OCI-LY7 (cell line): ENCODE results near the gene CEP63. TPM values are rescaled to one million over a fixed set of nuclear protein-coding genes. Genes with fewer than 3 reads are reported as not detected.

Experiments
- BruUV-seq: library from RNA; stranded (reverse); fragments of 400-500 nt; replicated peaks from 2 replicates; lab custom pipeline; 2021; lab: Mats Ljungman, UMichigan
- CTCF ChIA-PET: fragments of 300-600 bp; sonication (Branson Sonifier 250); formaldehyde crosslinking; loops from one replicate; lab custom pipeline; 2022; ENCODE audit warnings: antibody characterized with exemption; ENCODE audit not compliant: unreplicated experiment; lab: Charles Lee
- POLR2A ChIA-PET: fragments of 300-600 bp; sonication (Branson Sonifier 250); formaldehyde crosslinking; loops from one replicate; lab custom pipeline; 2022; ENCODE audit warnings: antibody characterized with exemption; lab: Charles Lee
- DNase-seq: peaks from one replicate; pipeline ENCODE4 v3.0.0-alpha.2; 2015; ENCODE audit warnings: low spot score
- H2AFZ ChIP-seq: fragments of 200-600 bp; sonication (generic), shearing (Covaris generic); 2 replicates; pipeline ENCODE4 v1.6.1; 2014; ENCODE audit warnings: mild to moderate bottlenecking, antibody characterized with exemption, low read length, moderate library complexity
- H3K27ac ChIP-seq: fragments of 200-600 bp; sonication (generic); 2 replicates; pipeline ENCODE4 v1.5.1; 2014; ENCODE audit warnings: mixed run types, low read depth, mild to moderate bottlenecking, moderate library complexity, low read length, inconsistent platforms; ENCODE audit not compliant: poor library complexity, severe bottlenecking
- H3K36me3 ChIP-seq: fragments of 200-600 bp; sonication (generic); 2 replicates; pipeline ENCODE4 v1.6.1; 2014; ENCODE audit warnings: mild to moderate bottlenecking, antibody characterized with exemption, low read length, moderate library complexity, mixed read lengths; ENCODE audit not compliant: insufficient read depth
- H3K4me1 ChIP-seq: fragments of 200-600 bp; sonication (generic); 2 replicates; pipeline ENCODE4 v1.5.1; 2014; ENCODE audit warnings: mild to moderate bottlenecking, low read length; ENCODE audit not compliant: insufficient read depth, poor library complexity, severe bottlenecking
- H3K4me2 ChIP-seq: fragments of 200-600 bp; sonication (generic); 2 replicates; pipeline ENCODE4 v1.6.1; 2014; ENCODE audit warnings: mild to moderate bottlenecking, low read length
- H3K4me3 ChIP-seq: fragments of 200-600 bp; sonication (generic); 2 replicates; pipeline ENCODE4 v1.5.1; 2014; ENCODE audit warnings: mild to moderate bottlenecking, low read depth, low read length; ENCODE audit not compliant: poor library complexity, severe bottlenecking
- H3K79me2 ChIP-seq: fragments of 200-600 bp; sonication (generic); 2 replicates; pipeline ENCODE4 v1.6.1; 2016; ENCODE audit warnings: low read depth, mild to moderate bottlenecking, low read length, moderate library complexity, mixed read lengths; ENCODE audit not compliant: insufficient read depth
- H3K9me2 ChIP-seq: fragments of 200-600 bp; sonication (generic); 2 replicates; pipeline ENCODE4 v1.6.1; 2016; ENCODE audit warnings: mild to moderate bottlenecking, low read length, mixed read lengths; ENCODE audit not compliant: insufficient read depth
- H3K9me3 ChIP-seq: fragments of 200-600 bp; sonication (generic); 2 replicates; pipeline ENCODE4 v1.6.1; 2014; ENCODE audit warnings: mild to moderate bottlenecking, mixed run types, low read length, mixed read lengths
- H4K20me1 ChIP-seq: fragments of 200-600 bp; sonication (generic); 2 replicates; pipeline ENCODE4 v1.6.1; 2014; ENCODE audit warnings: mild to moderate bottlenecking, antibody characterized with exemption, low read length, moderate library complexity, mixed read lengths; ENCODE audit not compliant: insufficient read depth
- EZH2phosphoT487 ChIP-seq: fragments of 200-600 bp; sonication (generic); IDR thresholded peaks from 2 replicates; pipeline ENCODE4 v1.6.1; 2018; ENCODE audit warnings: low read depth, borderline replicate concordance, mild to moderate bottlenecking, mixed run types, antibody characterized with exemption, low read length, moderate library complexity, mixed read lengths
- intact Hi-C: fragments of 100-400 bp; cut with micrococcal nuclease; formaldehyde crosslinking; loops from one replicate; pipeline ENCODE4 v1.10.0; 2022; ENCODE audit not compliant: unreplicated experiment
- total RNA-seq, 2 experiments: library from RNA; depleted of rRNA in 1 of 2; stranded (reverse); fragments of >200 nt in 1 of 2; shearing (Covaris generic) in 1 of 2; gene quantifications; 2 replicates each; pipeline ENCODE4 v1.2.3, GENCODE V29; 2014 to 2022
- TF ChIP-seq, protein P1 (sequence below): fragments of 200-600 bp; sonication (generic); conservative IDR thresholded peaks from 2 replicates; pipeline ENCODE4 v1.5.1; 2014; ENCODE audit warnings: mild to moderate bottlenecking, antibody characterized with exemption, low read length, moderate library complexity, mixed read lengths

CEP63 gene
- total RNA-seq, 2 experiments from 2014 or later, result 42.8 to 45.7 TPM

- H3K4me1 ChIP-seq, result peaks cover 23% of the 10 kb centered on the region
- H3K4me2 ChIP-seq, result peak overlapping the region; percentile 93
- H4K20me1 ChIP-seq, result no peaks in the 10 kb centered on the region
- H3K36me3 ChIP-seq, result peaks cover 32% of the 10 kb centered on the region
- TSS peak; percentile 82 for BruUV-seq
- DNase-seq, result peak; percentile 50
- H3K27ac ChIP-seq, result peak overlapping the region; percentile 83
- H3K4me3 ChIP-seq, result peak overlapping the region; percentile 81
- intact Hi-C loops, result loop anchor here (2.0 to 10.0 kb wide), 4 partner anchors 236 to 1764 kb away; partner anchors contain the start of genes NPHP3, RYK, SRPRB and TOPBP1
- H3K79me2 ChIP-seq, result peaks cover 74% of the 10 kb centered on the region
- POLR2A ChIA-PET, result interaction anchor here (0.6 to 2.5 kb wide), 4 partner anchors 9 to 13 kb away, joined by 3 to 11 read pairs (median 6); no protein-coding TSS in a partner anchor
- TF ChIP-seq, protein P1, sequence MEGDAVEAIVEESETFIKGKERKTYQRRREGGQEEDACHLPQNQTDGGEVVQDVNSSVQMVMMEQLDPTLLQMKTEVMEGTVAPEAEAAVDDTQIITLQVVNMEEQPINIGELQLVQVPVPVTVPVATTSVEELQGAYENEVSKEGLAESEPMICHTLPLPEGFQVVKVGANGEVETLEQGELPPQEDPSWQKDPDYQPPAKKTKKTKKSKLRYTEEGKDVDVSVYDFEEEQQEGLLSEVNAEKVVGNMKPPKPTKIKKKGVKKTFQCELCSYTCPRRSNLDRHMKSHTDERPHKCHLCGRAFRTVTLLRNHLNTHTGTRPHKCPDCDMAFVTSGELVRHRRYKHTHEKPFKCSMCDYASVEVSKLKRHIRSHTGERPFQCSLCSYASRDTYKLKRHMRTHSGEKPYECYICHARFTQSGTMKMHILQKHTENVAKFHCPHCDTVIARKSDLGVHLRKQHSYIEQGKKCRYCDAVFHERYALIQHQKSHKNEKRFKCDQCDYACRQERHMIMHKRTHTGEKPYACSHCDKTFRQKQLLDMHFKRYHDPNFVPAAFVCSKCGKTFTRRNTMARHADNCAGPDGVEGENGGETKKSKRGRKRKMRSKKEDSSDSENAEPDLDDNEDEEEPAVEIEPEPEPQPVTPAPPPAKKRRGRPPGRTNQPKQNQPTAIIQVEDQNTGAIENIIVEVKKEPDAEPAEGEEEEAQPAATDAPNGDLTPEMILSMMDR, result no peak
- no peak for TF ChIP-seq EZH2phosphoT487
- H3K9me3 ChIP-seq, result no peaks in the 10 kb centered on the region
- peak overlapping the region; percentile 58; the same call in 1 of the 2 replicates for H2AFZ ChIP-seq
- H3K9me2 ChIP-seq, result no peaks in the 10 kb centered on the region
- CTCF ChIA-PET, result interaction anchor here (1.0 kb wide), 1 partner anchor 914 kb away, joined by 3 read pairs; no protein-coding TSS in a partner anchor
Observed at GRCh38 chr3:134486577-134487041, 752 bp downstream of the CEP63 start.

DNA sequence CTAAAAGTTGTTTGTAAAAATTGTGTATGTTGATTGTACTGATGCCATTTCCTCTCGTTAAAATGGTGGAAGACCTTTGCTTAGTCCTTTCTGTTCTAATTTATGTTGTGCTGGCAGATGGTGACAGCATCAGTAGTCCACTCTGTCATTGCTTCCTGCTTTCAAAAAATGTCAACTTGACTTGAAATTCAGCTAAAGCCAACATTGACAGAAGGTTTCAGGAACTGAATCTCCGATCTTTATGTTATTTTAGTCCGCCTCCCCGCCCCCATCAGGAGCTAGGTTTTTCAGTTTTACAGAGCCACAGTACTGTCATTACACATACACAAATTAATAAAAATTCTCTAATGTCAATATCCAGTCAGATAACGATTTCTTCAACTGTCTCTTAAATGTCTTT is 1.5 kb downstream of the CEP63 start:
- no peaks in the 10 kb centered on the region for H3K9me2 ChIP-seq
- H3K4me2 ChIP-seq, result peak overlapping the region; percentile 93
- POLR2A ChIA-PET, result interaction anchor here (0.5 to 2.5 kb wide), 5 partner anchors 10 to 679 kb away, joined by 3 to 11 read pairs (median 5); no protein-coding TSS in a partner anchor
- H2AFZ ChIP-seq, result no peak overlapping the region
- peaks cover 80% of the 10 kb centered on the region for H3K79me2 ChIP-seq
- peaks cover 23% of the 10 kb centered on the region for H3K4me1 ChIP-seq
- H3K9me3 ChIP-seq, result no peaks in the 10 kb centered on the region
- peaks cover 24% of the 10 kb centered on the region for H3K36me3 ChIP-seq
- H3K4me3 ChIP-seq, result peak overlapping the region; percentile 81
- intact Hi-C loops, result loop anchor here (2.0 to 10.0 kb wide), 4 partner anchors 237 to 1765 kb away; partner anchors contain the start of genes NPHP3, RYK, SRPRB and TOPBP1
- H4K20me1 ChIP-seq, result no peaks in the 10 kb centered on the region
- BruUV-seq, result no TSS peak
- TF ChIP-seq, protein P1, result no peak
- TF ChIP-seq EZH2phosphoT487, result no peak
- peak; percentile 70 for DNase-seq
- CTCF ChIA-PET, result no interaction called here
- peak overlapping the region; percentile 83 for H3K27ac ChIP-seq

DNA sequence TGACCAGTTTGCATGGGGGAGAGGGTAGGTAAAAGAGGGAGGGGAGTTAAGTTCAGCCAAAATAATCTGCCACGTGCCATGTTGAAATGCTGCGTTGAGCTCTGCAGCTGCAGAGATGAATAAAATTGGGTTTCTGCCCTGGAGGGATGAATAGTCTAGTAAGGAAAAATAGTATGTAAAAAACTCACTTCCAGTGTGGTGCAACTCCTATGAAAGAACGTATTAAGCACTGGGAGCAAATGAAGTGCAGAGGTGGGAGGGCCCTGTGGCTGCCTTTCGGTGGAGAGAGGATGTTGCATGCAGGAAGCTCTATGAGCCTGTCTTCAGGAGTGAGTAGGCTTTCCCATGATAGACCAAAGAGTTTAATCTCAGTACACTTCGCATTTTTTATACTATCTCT is 8.6 kb downstream of the CEP63 start:
- Histone ChIP-seq H3K36me3 (peaks cover 43% of the 10 kb centered on the region), H3K79me2 (peaks cover 72% of the 10 kb centered on the region), H3K9me3 (no peaks in the 10 kb centered on the region), H3K27ac (no peak overlapping the region), H3K9me2 (no peaks in the 10 kb centered on the region), H2AFZ (no peak overlapping the region), H3K4me3 (no peak overlapping the region), H4K20me1 (no peaks in the 10 kb centered on the region; the same call in 1 of the 2 replicates), H3K4me2 (no peak overlapping the region), H3K4me1 (no peaks in the 10 kb centered on the region)
- TF ChIP-seq, protein P1, result no peak
- POLR2A ChIA-PET, result interaction anchor here (0.6 kb wide), 1 partner anchor 899 kb away, joined by 3 read pairs; no protein-coding TSS in a partner anchor
- intact Hi-C loops, result no loop called here
- BruUV-seq, result no TSS peak
- no peak for DNase-seq
- CTCF ChIA-PET, result no interaction called here
